ENCODE measurements around the gene NEO1. TPM values are rescaled to one million over a fixed set of nuclear protein-coding genes. Genes with fewer than 3 reads are reported as not detected.

The NEO1 gene
- total RNA-seq, 4 donors from 2014 or later = 27.1 to 39.6 (median 28.8) TPM

DNA sequence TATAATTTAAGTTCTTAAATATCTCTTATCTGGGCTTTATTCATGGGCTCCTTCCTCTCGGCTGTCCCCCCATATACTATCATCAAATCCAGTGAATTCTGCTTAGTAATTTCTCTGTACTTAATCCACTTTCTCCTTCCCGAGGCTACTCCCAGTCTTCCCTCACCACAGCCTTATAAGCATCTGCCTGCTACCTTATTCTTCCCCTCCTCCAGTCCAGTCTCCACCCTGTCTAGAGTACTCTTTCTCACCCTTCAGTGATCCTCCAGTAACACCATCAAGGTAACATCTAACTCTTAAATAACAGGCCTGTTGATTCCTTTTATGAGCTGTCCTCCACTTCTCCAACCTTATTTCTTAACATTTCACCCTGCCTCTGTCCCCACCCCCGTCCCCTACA lies 65.8 kb downstream of the NEO1 start:
- WGBS, 2 donors = 85 to 87% methylated on average over 3 of the region's 3 CpGs
- intact Hi-C loops (cut with DNase I) = no loop called here
- Histone ChIP-seq H3K36me3 (no peaks in the 10 kb centered on the region), H3K4me1 (no peaks in the 10 kb centered on the region), H3K27ac (no peak overlapping the region), H3K27me3 (no peaks in the 10 kb centered on the region), H3K9me3 (no peaks in the 10 kb centered on the region), H3K4me3 (replicated peaks in 1 of 3) (no peak overlapping the region)
- no peak for TF ChIP-seq POLR2A (IDR thresholded peaks at IDR 0.05)
- TF ChIP-seq CTCF (IDR thresholded peaks at IDR 0.05) = no peak
- DNase-seq = no peak

GRCh38 chr15:73119478-73119877 lies 67.2 kb downstream of the NEO1 start:
- Histone ChIP-seq H3K9me3 (no peaks in the 10 kb centered on the region), H3K36me3 (no peaks in the 10 kb centered on the region), H3K4me1 (peaks cover 0 to 1% of the 10 kb centered on the region in 2 donors), H3K27ac (no peak overlapping the region), H3K27me3 (no peaks in the 10 kb centered on the region), H3K4me3 (replicated peaks in 1 of 3) (no peak overlapping the region)
- no peak for DNase-seq
- no peak for TF ChIP-seq POLR2A (IDR thresholded peaks at IDR 0.05)
- TF ChIP-seq CTCF (IDR thresholded peaks at IDR 0.05) = no peak
- WGBS, 2 donors = 89 to 93% methylated on average over 6 of the region's 6 CpGs
- intact Hi-C loops (cut with DNase I) = no loop called here

- Histone ChIP-seq H3K4me1 (peaks cover 0 to 6% of the 10 kb centered on the region in 2 donors), H3K27ac (no peak overlapping the region), H3K27me3 (no peaks in the 10 kb centered on the region), H3K4me3 (replicated peaks in 1 of 3) (no peak overlapping the region), H3K36me3 (no peaks in the 10 kb centered on the region), H3K9me3 (no peaks in the 10 kb centered on the region)
- DNase-seq = no peak
- TF ChIP-seq CTCF (IDR thresholded peaks at IDR 0.05) (no peak), POLR2A (IDR thresholded peaks at IDR 0.05) (no peak)
- intact Hi-C loops (cut with DNase I) = no loop called here
Measured at GRCh38 chr15:73120269-73120668, 68.0 kb downstream of the NEO1 start.

- intact Hi-C loops (cut with DNase I) = no loop called here
- Histone ChIP-seq H3K4me1 (peaks cover 0 to 6% of the 10 kb centered on the region in 2 donors), H3K4me3 (replicated peaks in 1 of 3) (no peak overlapping the region), H3K36me3 (no peaks in the 10 kb centered on the region), H3K27me3 (no peaks in the 10 kb centered on the region), H3K27ac (no peak overlapping the region), H3K9me3 (no peaks in the 10 kb centered on the region)
- no peak for TF ChIP-seq POLR2A (IDR thresholded peaks at IDR 0.05)
- no peak for TF ChIP-seq CTCF (IDR thresholded peaks at IDR 0.05)
- WGBS, 2 donors = 75 to 86% methylated on average over 2 of the region's 2 CpGs
- no peak for DNase-seq
Measured at GRCh38 chr15:73125219-73125618, 73.0 kb downstream of the NEO1 start.

- no peaks in the 10 kb centered on the region for H3K9me3 ChIP-seq
- TF ChIP-seq POLR2A (IDR thresholded peaks at IDR 0.05) (no peak), CTCF (IDR thresholded peaks at IDR 0.05) (peak in 4 of 6 experiments; percentile 28 to 72 (median 37))
- no peaks in the 10 kb centered on the region for H3K27me3 ChIP-seq
- WGBS, 2 donors = 86% methylated on average over 2 of the region's 2 CpGs
- intact Hi-C loops (cut with DNase I) = no loop called here
- peaks cover 0 to 6% of the 10 kb centered on the region in 2 donors for H3K4me1 ChIP-seq
- no peak overlapping the region for H3K27ac ChIP-seq
- H3K36me3 ChIP-seq = no peaks in the 10 kb centered on the region
- DNase-seq = no peak
- H3K4me3 ChIP-seq (replicated peaks in 1 of 3) = no peak overlapping the region
Measured at GRCh38 chr15:73127302-73127936, 75.2 kb downstream of the NEO1 start.
